Gastrocnemius medialis (tissue), 4 donors: ENCODE data around the gene CD48.

Experiments used
- CTCF ChIP-seq, 5 experiments: fragments of 450-650 bp in 3 of 5; fragments of 200-600 bp in 2 of 5; sonication (generic) in 2 of 5; IDR thresholded peaks in 4 of 5; conservative IDR thresholded peaks in 1 of 5; 1 replicate in 4 of 5; 2 replicates in 1 of 5; pipeline ENCODE4 v1.5.1; 2016 to 2019; ENCODE audit warnings: antibody characterized with exemption in 5 of 5, mild to moderate bottlenecking in 3 of 5, moderate library complexity in 3 of 5
- POLR2A ChIP-seq, 2 donors: fragments of 450-650 bp; IDR thresholded peaks; one replicate each; pipeline ENCODE4 v1.6.1; 2017; ENCODE audit warnings: antibody characterized with exemption in 2 of 2, mild to moderate bottlenecking in 2 of 2, moderate library complexity in 2 of 2

- TF ChIP-seq CTCF (IDR thresholded peaks at IDR 0.05 in 4 of 5, conservative IDR thresholded peaks at IDR 0.05 in 1 of 5) (no peak), POLR2A (IDR thresholded peaks at IDR 0.05) (no peak)
Measured at GRCh38 chr1:160669276-160669675, 42.3 kb downstream of the CD48 start.
